SHP77 treated with DMSO at 0.1 percent for 48 hours (cell line): ENCODE results near the gene CTPS2.

Experiments used
- DNase-seq: peaks from one replicate; lab custom pipeline; 2025; lab: John Stamatoyannopoulos, UW

Gene CTPS2

GRCh38 chrX:16714504-16714903 is 2.0 kb upstream of the CTPS2 start:
- no peak for DNase-seq

GRCh38 chrX:16711893-16712547 is 449 bp downstream of the CTPS2 start:
- DNase-seq, result no peak

- DNase-seq, result peak; percentile 1
Observed at GRCh38 chrX:16711219-16711811, 1.2 kb downstream of the CTPS2 start.

GRCh38 chrX:16708016-16708415 is 4.5 kb downstream of the CTPS2 start:
- no peak for DNase-seq

- DNase-seq, result no peak
Observed at GRCh38 chrX:16705370-16705769, 7.1 kb downstream of the CTPS2 start.

GRCh38 chrX:16702700-16703599 is 9.5 kb downstream of the CTPS2 start:
- DNase-seq, result no peak

- no peak for DNase-seq
Observed at GRCh38 chrX:16700734-16701133, 11.7 kb downstream of the CTPS2 start.

GRCh38 chrX:16699389-16699788 is 13.1 kb downstream of the CTPS2 start:
- no peak for DNase-seq

GRCh38 chrX:16696956-16697355 is 15.5 kb downstream of the CTPS2 start:
- DNase-seq, result no peak

- DNase-seq, result no peak
Observed at GRCh38 chrX:16695079-16695676, 17.3 kb downstream of the CTPS2 start.

GRCh38 chrX:16687514-16687913 is 25.0 kb downstream of the CTPS2 start:
- no peak for DNase-seq

- DNase-seq, result no peak
Observed at GRCh38 chrX:16683007-16683664, 29.3 kb downstream of the CTPS2 start.

- no peak for DNase-seq
Observed at GRCh38 chrX:16678689-16679088, 33.8 kb downstream of the CTPS2 start.

GRCh38 chrX:16671005-16671404 is 41.5 kb downstream of the CTPS2 start:
- DNase-seq, result no peak

- DNase-seq, result no peak
Observed at GRCh38 chrX:16666541-16666940, 45.9 kb downstream of the CTPS2 start.

- DNase-seq, result no peak
Observed at GRCh38 chrX:16665089-16665488, 47.4 kb downstream of the CTPS2 start.

- no peak for DNase-seq
Observed at GRCh38 chrX:16664626-16665025, 47.8 kb downstream of the CTPS2 start.

GRCh38 chrX:16664074-16664473 is 48.4 kb downstream of the CTPS2 start:
- no peak for DNase-seq

- DNase-seq, result no peak
Observed at GRCh38 chrX:16662402-16662801, 50.1 kb downstream of the CTPS2 start.

- no peak for DNase-seq
Observed at GRCh38 chrX:16661495-16661894, 51.0 kb downstream of the CTPS2 start.

GRCh38 chrX:16659321-16659720 is 53.1 kb downstream of the CTPS2 start:
- DNase-seq, result no peak

GRCh38 chrX:16658284-16658683 is 54.2 kb downstream of the CTPS2 start:
- no peak for DNase-seq
